ENCODE data around the gene ANGPTL2.

- TF ChIP-seq EZH2 (IDR thresholded peaks at IDR 0.05; ENCODE audit: borderline replicate concordance, low read depth, low read length, severe bottlenecking) = no peak
- no peak for TF ChIP-seq CTCF (IDR thresholded peaks at IDR 0.05; ENCODE audit: borderline replicate concordance, extremely low read depth, low read length, poor library complexity, severe bottlenecking)
Measured at GRCh38 chr9:127154390-127155191, 32.2 kb upstream of the ANGPTL2 start.

All from DND-41 (cell line).